SHP77 (cell line): ENCODE measurements around the gene RIPOR2.
"Not testable (repeated sequence)": the region's sequence is repeated elsewhere in the genome, so short reads cannot be mapped to it uniquely, and the experiment has no call there.

ENCODE experiments used
- DNase-seq, 2 experiments: peaks; one replicate each; lab custom pipeline; 2025; lab: John Stamatoyannopoulos, UW

Gene RIPOR2

DNA sequence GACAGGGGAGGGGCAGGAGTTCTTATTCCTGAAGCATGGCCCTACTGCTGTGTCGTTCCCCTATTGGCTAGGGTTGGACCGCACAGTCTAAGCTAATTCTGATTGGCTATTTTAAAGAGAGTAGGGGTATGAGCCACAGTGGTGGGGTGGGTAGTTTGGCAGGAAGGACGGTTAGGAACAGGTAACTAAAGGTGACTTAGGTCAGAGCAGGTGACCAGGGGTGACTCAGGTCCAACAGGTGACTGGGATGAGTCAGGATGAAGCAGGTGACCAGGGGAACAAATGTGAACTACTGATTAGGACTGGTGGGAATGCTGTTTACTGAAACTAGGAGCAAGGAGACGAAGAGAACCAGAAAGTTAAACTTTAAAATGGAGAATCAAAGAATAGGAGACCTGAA is 58.0 kb downstream of the RIPOR2 start:
- not testable (repeated sequence) for DNase-seq

DNA sequence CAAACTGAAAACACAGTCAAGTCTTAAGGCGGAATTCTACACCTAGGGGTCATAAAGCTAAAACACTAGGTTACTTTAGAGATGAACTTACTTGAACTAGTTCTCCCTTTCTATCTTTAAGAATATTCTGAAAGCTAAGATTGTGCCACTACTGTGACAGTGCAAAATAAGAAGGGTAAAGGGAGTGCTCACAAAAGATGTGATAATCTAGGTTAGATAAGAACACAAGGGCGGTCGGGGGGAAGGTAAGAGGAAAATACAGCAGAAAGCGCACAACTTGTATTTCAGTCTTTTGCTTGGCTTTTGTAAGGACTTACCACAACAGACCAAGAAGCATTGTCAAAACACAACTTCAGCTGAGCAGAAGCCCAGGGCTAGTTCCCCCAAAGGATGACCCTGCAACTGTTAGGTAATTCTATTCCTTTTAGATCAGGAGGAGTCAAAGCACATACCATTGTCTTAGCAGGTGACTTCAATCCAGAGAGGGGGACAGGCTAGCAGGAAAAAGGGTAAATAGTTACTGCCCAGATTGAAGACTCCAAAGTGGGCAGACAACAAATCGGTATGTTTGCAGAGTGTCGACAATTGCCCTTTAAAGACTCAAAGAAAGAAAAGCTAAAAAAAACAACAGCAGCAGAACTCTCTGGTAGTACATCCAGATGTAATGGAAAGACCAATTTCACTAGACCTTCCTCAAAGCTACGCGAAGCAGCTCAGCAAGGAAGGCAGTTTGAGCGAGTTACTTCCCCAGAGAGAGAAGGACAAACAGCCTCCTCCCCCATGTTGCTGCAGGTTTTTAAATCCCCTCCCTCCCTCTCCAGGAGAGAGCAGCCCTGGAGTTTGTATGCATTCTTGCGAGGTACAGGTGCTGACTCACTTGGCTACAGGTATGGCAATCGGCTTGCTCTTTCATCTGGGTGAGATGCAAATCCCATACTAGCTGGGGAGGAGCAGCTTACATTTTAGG is 59.0 kb downstream of the RIPOR2 start:
- no peak for DNase-seq

DNA sequence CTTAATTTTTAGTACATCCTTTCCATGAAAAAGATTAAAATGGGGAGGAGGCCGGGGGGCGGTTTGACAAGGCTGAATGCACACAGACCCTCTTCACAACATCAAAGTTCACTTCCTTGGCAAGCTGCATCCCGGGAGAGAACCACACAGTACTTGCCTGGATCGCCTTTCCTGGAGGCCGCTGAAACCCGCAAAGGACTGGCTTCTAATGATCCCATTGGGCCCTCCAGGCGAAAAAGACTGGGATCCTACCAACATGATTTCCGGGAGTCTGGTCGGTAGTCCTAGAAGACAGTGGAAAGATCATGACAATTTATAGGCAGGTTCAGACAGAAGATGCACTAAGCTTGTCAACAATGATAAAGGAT is 60.2 kb downstream of the RIPOR2 start:
- DNase-seq, result no peak

- no peak for DNase-seq
Measured at GRCh38 chr6:24874776-24875533, 60.8 kb downstream of the RIPOR2 start.

DNA sequence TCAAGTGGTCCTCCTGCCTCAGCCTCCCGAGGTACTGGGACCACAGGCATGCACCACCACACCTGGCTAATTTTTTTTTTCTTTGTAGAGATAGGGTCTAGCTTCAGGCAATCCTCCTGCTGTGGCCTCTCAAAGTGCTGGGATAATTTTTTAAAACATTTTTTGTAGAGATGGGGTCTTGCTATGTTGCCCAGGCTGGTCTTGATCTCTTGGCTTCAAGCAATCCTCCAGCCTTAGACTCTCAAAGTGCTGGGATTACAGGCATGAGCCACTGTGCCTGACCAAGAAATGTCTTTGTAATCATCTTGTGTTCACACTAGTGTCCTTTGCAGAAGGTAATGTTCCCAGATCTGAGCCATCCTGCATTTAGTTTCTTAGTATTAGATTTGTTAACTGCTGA is 61.6 kb downstream of the RIPOR2 start:
- DNase-seq, result no peak

DNA sequence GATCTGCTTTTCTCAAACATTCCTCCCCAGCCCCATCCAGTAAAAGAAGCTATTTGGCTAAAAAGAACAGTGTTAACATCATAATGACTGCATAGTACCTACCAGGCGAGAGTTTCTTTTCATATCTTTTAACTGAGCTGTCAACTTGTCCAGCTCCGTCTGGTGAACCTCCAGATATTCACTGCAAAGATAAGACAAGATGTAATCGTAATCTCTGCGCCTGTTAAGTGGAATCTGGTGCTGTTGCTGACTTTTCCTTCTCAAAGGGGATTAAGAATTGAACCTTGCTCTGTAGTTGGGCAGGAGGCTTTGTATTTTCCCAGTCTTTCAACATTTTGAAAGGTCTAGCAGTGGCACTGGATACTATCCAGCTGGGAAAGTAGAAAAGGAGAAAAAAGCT is 63.0 kb downstream of the RIPOR2 start:
- no peak for DNase-seq

- no peak for DNase-seq
Measured at GRCh38 chr6:24868765-24869164, 67.0 kb downstream of the RIPOR2 start.

DNA sequence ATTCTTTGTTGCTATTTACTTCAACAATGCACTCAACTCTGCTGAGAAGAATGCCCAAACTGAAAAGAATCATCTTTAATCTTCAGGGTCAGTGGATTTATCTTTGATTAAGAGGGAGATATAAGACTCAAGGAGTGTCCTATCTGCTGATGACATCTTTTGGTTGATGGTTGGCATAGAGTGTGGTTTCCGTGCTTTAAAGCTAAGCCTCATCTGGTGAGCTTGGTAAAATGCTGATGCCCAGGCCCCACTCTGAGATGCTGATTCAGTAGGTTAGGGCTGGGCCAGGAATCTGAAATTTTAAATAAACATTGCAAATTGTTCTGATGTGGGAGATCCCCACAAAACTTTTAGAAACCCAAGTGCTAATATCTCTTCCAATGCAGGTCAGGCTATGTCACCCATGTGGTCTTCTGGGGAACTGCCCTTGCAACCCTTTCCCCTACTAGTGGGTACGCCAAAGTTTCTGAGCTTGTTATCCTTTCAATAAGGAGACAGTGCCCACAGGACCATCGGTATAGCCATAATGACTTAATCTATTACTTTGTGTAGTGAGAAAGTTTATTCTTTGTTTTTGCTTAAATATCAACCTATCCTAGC is 68.6 kb downstream of the RIPOR2 start:
- no peak for DNase-seq

DNA sequence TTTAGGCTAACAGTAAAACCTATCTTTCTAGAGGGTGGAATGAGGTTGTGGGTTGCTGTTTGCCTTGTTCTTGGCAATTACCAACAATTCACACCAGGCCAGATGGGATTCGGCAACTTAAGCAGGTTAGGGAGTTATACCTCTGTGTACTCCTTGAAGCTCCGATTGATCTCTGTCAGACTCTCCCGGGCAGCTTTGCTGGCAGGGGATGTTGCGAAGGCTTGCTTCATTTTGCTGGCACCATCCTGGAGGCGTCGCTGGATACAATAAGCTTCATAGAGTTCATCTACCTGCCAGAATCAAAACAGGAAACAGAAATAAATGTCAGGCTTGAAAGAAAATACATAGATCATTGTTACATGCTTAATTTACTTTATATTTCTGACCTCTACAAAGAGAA is 70.6 kb downstream of the RIPOR2 start:
- no peak for DNase-seq

DNA sequence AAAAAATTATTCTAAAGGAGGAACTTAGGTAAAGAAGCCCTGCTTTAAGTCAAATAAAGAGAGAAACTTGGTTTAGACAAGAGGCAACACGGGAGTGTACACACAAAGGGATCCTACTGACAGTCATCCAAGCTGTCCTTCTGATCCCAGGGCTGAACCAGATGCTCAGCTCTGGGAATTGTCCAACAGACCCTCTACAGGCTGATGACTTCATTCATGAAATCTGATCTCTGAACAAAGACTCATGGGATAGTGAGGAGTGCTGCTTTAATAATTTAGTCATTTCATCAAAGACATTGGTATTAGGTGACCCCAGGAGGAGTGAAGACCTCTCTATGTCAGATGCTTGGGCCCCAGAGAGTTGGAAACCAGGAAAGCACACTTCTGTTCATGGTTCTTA is 71.4 kb downstream of the RIPOR2 start:
- DNase-seq, result peak; percentile 43 to 57

- no peak for DNase-seq
Measured at GRCh38 chr6:24861934-24862333, 73.8 kb downstream of the RIPOR2 start.

DNA sequence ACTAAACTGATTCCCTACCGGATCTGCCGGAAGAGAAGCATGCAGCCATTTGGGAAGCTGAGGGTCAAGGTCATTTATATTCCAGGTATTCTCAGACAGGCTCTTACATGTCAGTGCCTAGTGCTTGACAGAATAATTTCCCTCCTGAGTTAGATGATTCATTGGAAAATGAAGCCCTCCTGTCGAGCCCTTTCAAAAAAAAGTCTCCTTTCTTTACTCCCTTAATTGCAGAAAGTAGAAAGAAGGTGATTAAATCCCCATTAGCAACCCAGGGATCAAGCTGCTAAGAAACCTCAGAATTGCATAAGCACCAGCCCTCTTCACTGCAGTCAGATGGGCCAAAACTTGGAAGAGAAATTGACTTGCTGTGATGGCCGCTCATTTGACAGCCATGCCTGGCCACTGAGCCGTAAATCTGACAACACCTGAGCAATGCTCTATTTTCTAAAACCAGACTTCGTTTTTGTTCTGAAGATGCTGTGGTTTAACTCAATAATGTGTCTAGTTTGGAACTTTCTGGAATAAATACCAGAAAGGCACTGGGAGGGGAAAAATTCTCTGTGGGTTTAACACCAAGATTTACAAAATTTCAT is 76.1 kb downstream of the RIPOR2 start:
- no peak for DNase-seq

DNA sequence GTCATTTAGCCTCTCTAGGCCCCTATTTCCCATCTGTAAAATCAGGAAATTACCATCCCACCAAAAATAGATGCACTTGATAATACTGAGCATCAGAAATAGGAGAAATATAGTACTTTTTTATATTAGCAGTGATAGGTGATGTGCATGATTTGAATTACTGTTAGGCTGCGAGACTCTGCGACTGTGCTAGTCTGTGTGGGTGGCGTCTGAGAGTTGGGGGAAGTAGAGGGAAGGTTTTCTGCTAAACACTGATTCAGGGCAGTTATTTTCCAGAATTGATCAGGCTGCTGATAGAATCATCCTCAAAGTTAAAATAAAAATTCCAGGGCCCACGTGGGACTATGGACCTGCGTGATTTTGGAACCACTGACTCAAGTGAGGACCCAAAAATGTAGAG is 76.6 kb downstream of the RIPOR2 start:
- no peak for DNase-seq

GRCh38 chr6:24858177-24858653 is 77.5 kb downstream of the RIPOR2 start:
- DNase-seq, result no peak

DNA sequence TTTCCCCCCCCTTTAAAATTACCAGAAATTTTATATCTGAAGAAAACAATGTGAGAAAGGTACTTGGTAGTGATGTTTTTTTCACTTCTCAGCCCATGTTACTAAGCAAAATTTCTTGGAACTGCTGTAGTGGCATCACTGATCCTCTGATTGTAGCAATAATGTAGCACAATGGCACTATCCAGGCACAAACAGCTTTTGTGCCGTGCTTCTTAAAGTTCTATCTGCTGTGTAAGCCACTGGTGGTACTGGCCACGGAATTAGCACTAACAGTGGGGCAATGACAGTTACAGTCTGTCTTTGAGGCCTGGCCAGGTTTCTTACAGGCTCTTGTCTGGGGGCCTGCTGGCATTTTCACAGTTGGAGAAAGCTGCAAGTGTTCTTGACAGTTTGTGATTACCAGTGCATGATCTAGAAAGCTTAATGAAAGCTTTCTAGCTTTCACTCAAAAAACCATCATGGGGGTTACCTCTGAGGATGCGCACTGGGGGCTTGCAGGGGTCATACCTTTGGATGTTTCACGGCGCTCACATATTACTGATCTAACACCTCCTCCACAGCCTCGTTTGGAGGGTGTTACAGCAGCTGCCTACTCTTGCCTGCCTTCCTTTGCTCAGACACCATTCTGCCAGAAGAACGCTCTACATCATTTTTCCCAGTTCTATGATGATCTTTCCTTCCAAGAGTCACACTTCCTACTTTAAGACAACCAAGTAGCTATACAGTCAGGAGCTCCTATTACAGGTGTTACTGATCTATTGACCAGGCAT is 78.7 kb downstream of the RIPOR2 start:
- no peak for DNase-seq

DNA sequence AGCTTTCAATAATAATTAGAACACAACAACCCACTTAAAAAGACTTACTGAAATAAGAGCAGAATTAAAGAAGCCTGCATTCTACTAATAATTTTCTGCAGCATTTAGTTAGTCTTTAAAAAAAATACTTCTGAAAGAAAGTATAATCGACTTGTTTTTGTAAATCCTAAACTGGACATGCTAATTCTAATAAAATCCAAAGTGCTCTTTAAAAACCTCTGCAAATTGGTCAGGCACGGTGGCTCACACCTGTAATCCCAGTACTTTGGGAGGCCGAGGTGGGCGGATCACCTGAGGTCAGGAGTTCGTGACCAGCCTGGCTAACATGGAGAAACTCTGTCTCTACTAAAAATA is 79.5 kb downstream of the RIPOR2 start:
- DNase-seq, result no peak

DNA sequence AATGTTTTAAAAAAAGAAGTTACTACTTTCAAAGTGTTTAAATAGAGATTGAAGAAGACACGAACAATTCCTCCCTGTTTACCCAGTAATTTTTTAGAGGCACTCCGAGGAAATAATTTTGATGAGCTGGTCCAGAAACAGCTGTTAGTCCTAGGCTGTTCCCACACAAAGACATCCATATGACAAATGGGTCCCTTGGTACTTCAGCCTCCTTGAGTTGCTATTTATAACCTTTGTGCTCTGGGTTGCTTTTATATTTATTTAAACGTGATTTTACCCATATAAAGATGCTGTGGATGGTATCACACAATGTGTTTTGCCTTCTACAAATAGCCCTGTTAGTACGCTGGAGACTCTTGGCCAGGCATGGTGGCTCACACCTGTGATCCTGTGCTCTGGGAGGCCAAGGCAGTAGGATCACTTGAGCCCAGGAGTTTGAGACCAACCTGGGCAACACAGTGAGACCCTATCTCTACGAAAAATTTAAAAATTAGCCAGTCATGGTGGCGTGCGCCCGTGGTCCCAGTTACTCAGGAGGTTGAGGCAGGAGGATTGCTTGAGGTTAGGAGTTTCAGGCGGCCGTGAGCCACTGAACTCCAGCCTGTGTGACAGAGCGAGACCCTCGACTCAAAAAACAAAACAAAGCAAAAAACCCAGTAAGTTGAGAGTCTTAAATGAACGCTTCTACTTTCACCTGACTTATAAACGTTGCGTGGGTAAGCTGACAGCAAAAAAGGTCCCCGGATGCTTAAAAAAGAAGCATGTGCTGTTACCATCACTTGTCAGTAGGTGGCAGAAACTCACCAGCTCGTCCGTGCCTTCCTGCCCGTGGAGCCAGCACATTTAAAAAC is 80.1 kb downstream of the RIPOR2 start:
- peak; percentile 64 to 73 for DNase-seq

- no peak for DNase-seq
Measured at GRCh38 chr6:24854077-24854666, 81.6 kb downstream of the RIPOR2 start.

GRCh38 chr6:24851086-24851485 is 84.7 kb downstream of the RIPOR2 start:
- no peak for DNase-seq

GRCh38 chr6:24849713-24850112 is 86.0 kb downstream of the RIPOR2 start:
- no peak for DNase-seq
